Skeletal muscle tissue (tissue), 4 donors: ENCODE results near the gene SEMA4C. TPM values are rescaled to one million over a fixed set of nuclear protein-coding genes. Genes with fewer than 3 reads are reported as not detected.

ENCODE experiments used
- H3K27ac ChIP-seq: one replicate; pipeline ENCODE4 v1.7.0; 2013; ENCODE audit warnings: mild to moderate bottlenecking, low read depth, low read length, inconsistent platforms
- H3K27me3 ChIP-seq, 3 donors: one replicate each; pipeline ENCODE4 v1.7.0; 2013; ENCODE audit warnings: low read length in 3 of 3; ENCODE audit not compliant: control insufficient read depth in 3 of 3, insufficient read depth in 3 of 3
- H3K36me3 ChIP-seq, 3 donors: one replicate each; pipeline ENCODE4 v1.7.0; 2013; ENCODE audit warnings: low read length in 3 of 3; ENCODE audit not compliant: control insufficient read depth in 3 of 3, insufficient read depth in 3 of 3
- H3K4me1 ChIP-seq, 3 donors: one replicate each; pipeline ENCODE4 v1.7.0; 2013; ENCODE audit warnings: low read length in 3 of 3, mild to moderate bottlenecking in 3 of 3; ENCODE audit not compliant: control insufficient read depth in 3 of 3, insufficient read depth in 3 of 3
- H3K4me3 ChIP-seq, 3 donors: one replicate each; pipeline ENCODE4 v1.7.0; 2013; ENCODE audit warnings: low read length in 3 of 3
- H3K9ac ChIP-seq, 3 donors: one replicate each; pipeline ENCODE4 v1.7.0; 2013; ENCODE audit warnings: low read length in 3 of 3, mild to moderate bottlenecking in 3 of 3, moderate library complexity in 2 of 3, low read depth in 1 of 3
- H3K9me3 ChIP-seq, 3 donors: one replicate each; pipeline ENCODE4 v1.7.0; 2013; ENCODE audit warnings: low read length in 3 of 3; ENCODE audit not compliant: control insufficient read depth in 3 of 3
- total RNA-seq: library from RNA; depleted of rRNA; stranded (reverse); fragments of >200 nt; gene quantifications from one replicate; pipeline ENCODE4 v1.2.3, GENCODE V29; 2014
- donor health status: Osteomylitis.

SEMA4C gene
- total RNA-seq, 1 donor from 2014 or later: 29.7 TPM

- no peaks in the 10 kb centered on the region for H3K27me3 ChIP-seq
- H3K27ac ChIP-seq: peak overlapping the region; percentile 87
- H3K9ac ChIP-seq: peak overlapping the region; percentile 78 to 97 (median 95)
- peaks cover 25 to 34% (median 31%) of the 10 kb centered on the region in 3 donors for H3K4me1 ChIP-seq
- H3K36me3 ChIP-seq: peaks cover 26 to 38% (median 31%) of the 10 kb centered on the region in 3 donors
- H3K9me3 ChIP-seq: no peaks in the 10 kb centered on the region
- H3K4me3 ChIP-seq: peak overlapping the region; percentile 38 to 89 (median 59)
Observed at GRCh38 chr2:96844405-96844808, 25.5 kb downstream of the SEMA4C start.

GRCh38 chr2:96843538-96844268 is 26.2 kb downstream of the SEMA4C start, which contains the start of gene ANKRD23:
Gene ANKRD23 (minus strand): TSS chr2:96844021. CDS start chr2:96843992, 29 bp downstream.
- H3K9ac ChIP-seq: peak within 1 kb of the TSS; percentile 78 to 97 (median 95)
- H3K4me3 ChIP-seq: peak within 1 kb of the TSS; percentile 73 to 89 (median 88)
- H3K27me3 ChIP-seq: no peaks in the 10 kb centered on the region
- H3K4me1 ChIP-seq: peaks cover 28 to 41% (median 37%) of the 10 kb centered on the region in 3 donors
- no peaks in the 10 kb centered on the region for H3K9me3 ChIP-seq
- H3K36me3 ChIP-seq: peaks cover 31 to 45% (median 38%) of the 10 kb centered on the region in 3 donors
- H3K27ac ChIP-seq: peak within 1 kb of the TSS; percentile 87

GRCh38 chr2:96842600-96842999 is 27.3 kb downstream of the SEMA4C start:
- peak overlapping the region; percentile 76 to 97 (median 95) for H3K9ac ChIP-seq
- peaks cover 36 to 53% (median 48%) of the 10 kb centered on the region in 3 donors for H3K36me3 ChIP-seq
- peak overlapping the region; percentile 73 to 89 (median 88) for H3K4me3 ChIP-seq
- peak overlapping the region; percentile 87 for H3K27ac ChIP-seq
- H3K9me3 ChIP-seq: no peaks in the 10 kb centered on the region
- peaks cover 25 to 46% (median 38%) of the 10 kb centered on the region in 3 donors for H3K4me1 ChIP-seq
- H3K27me3 ChIP-seq: no peaks in the 10 kb centered on the region

- Histone ChIP-seq H3K27ac (peak overlapping the region; percentile 87), H3K9me3 (no peaks in the 10 kb centered on the region), H3K4me3 (peak overlapping the region; percentile 73 to 88 (median 87)), H3K27me3 (no peaks in the 10 kb centered on the region), H3K9ac (peak overlapping the region; percentile 76 to 95 (median 93)), H3K36me3 (peaks cover 38 to 53% (median 46%) of the 10 kb centered on the region in 3 donors), H3K4me1 (peaks cover 25 to 47% (median 38%) of the 10 kb centered on the region in 3 donors)
Observed at GRCh38 chr2:96841701-96842495, 28.0 kb downstream of the SEMA4C start.

- no peaks in the 10 kb centered on the region for H3K9me3 ChIP-seq
- H3K4me1 ChIP-seq: peaks cover 25 to 47% (median 38%) of the 10 kb centered on the region in 3 donors
- H3K36me3 ChIP-seq: peaks cover 39 to 51% (median 42%) of the 10 kb centered on the region in 3 donors
- H3K27ac ChIP-seq: peak overlapping the region; percentile 87
- peak overlapping the region; percentile 74 to 93 (median 76) for H3K9ac ChIP-seq
- peak overlapping the region; percentile 58 to 87 (median 59) for H3K4me3 ChIP-seq
- H3K27me3 ChIP-seq: no peaks in the 10 kb centered on the region
Observed at GRCh38 chr2:96839875-96840850, 29.7 kb downstream of the SEMA4C start.

- Histone ChIP-seq H3K27ac (peak overlapping the region; percentile 87), H3K9ac (peak overlapping the region; percentile 20 to 93 (median 76)), H3K9me3 (no peaks in the 10 kb centered on the region), H3K4me1 (peaks cover 23 to 43% (median 32%) of the 10 kb centered on the region in 3 donors), H3K36me3 (peaks cover 39 to 51% (median 42%) of the 10 kb centered on the region in 3 donors), H3K27me3 (no peaks in the 10 kb centered on the region), H3K4me3 (peak overlapping the region; percentile 58 to 87 (median 59))
Observed at GRCh38 chr2:96839293-96839874, 30.5 kb downstream of the SEMA4C start.

GRCh38 chr2:96838345-96839292 is 31.3 kb downstream of the SEMA4C start:
- peaks cover 21 to 40% (median 30%) of the 10 kb centered on the region in 3 donors for H3K4me1 ChIP-seq
- no peaks in the 10 kb centered on the region for H3K27me3 ChIP-seq
- H3K4me3 ChIP-seq: peak overlapping the region in 2 of 3 donors; percentile 22 to 58
- peak overlapping the region; percentile 87 for H3K27ac ChIP-seq
- H3K9ac ChIP-seq: peak overlapping the region; percentile 20 to 93 (median 32)
- H3K9me3 ChIP-seq: no peaks in the 10 kb centered on the region
- H3K36me3 ChIP-seq: peaks cover 39 to 51% (median 42%) of the 10 kb centered on the region in 3 donors

GRCh38 chr2:96837575-96837974 is 32.3 kb downstream of the SEMA4C start:
- no peaks in the 10 kb centered on the region for H3K27me3 ChIP-seq
- peaks cover 42 to 47% (median 43%) of the 10 kb centered on the region in 3 donors for H3K36me3 ChIP-seq
- H3K4me1 ChIP-seq: peaks cover 31 to 51% (median 40%) of the 10 kb centered on the region in 3 donors
- peak overlapping the region in 1 of 3 donors; percentile 17 for H3K9ac ChIP-seq
- H3K27ac ChIP-seq: peak overlapping the region; percentile 47
- H3K9me3 ChIP-seq: no peaks in the 10 kb centered on the region
- no peak overlapping the region for H3K4me3 ChIP-seq
